SK-N-MC (cell line): ENCODE measurements around the gene SIPA1L3.

Experiments
- EZH2 ChIP-seq: fragments of 200-600 bp; sonication (generic); IDR thresholded peaks from one replicate; pipeline ENCODE4 v1.6.1; 2017; ENCODE audit warnings: antibody characterized with exemption
- POLR2AphosphoS5 ChIP-seq: IDR thresholded peaks from 2 replicates; pipeline ENCODE4 v1.6.1; 2012; ENCODE audit warnings: mild to moderate bottlenecking, low read depth, low read length, borderline replicate concordance

DNA sequence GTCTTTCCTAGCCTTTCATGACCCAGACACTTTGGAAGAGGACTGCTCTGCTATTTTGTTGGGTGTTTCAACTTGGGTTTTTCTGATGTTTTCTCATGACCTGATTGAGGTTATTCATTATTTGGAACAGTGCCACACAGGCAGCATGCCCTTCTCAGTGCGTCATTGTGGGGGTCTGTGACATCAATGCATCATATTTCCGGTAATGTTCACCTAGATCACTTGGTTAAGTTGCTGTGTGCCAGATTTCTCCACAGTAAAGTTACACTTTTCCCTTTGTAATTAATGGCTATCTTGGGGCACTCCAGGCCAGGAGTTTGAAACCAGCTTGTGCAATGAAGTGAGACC, 124.4 kb downstream of the SIPA1L3 start:
- TF ChIP-seq POLR2AphosphoS5: no peak
- TF ChIP-seq EZH2: no peak
